ACHN (cell line): ENCODE results near the gene IRAK2.
A peak's percentile ranks its signal among the peaks of the same experiment; 100 is the strongest.
"Not testable (repeated sequence)": the region's sequence is repeated elsewhere in the genome, so short reads cannot be mapped to it uniquely, and the experiment has no call there.

Experiments used
- DNase-seq: peaks from one replicate; pipeline ENCODE4 v3.0.0-alpha.2; 2015
- in situ Hi-C: cut with HindIII; loops from 2 replicates; pipeline ENCODE4 v1.10.0; 2017; ENCODE audit warnings: low sequenced_read_pairs, low pct_ligation_motif_present, low pct_unique_long_range_greater_than_20kb

Gene IRAK2, protein sequence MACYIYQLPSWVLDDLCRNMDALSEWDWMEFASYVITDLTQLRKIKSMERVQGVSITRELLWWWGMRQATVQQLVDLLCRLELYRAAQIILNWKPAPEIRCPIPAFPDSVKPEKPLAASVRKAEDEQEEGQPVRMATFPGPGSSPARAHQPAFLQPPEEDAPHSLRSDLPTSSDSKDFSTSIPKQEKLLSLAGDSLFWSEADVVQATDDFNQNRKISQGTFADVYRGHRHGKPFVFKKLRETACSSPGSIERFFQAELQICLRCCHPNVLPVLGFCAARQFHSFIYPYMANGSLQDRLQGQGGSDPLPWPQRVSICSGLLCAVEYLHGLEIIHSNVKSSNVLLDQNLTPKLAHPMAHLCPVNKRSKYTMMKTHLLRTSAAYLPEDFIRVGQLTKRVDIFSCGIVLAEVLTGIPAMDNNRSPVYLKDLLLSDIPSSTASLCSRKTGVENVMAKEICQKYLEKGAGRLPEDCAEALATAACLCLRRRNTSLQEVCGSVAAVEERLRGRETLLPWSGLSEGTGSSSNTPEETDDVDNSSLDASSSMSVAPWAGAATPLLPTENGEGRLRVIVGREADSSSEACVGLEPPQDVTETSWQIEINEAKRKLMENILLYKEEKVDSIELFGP

DNA sequence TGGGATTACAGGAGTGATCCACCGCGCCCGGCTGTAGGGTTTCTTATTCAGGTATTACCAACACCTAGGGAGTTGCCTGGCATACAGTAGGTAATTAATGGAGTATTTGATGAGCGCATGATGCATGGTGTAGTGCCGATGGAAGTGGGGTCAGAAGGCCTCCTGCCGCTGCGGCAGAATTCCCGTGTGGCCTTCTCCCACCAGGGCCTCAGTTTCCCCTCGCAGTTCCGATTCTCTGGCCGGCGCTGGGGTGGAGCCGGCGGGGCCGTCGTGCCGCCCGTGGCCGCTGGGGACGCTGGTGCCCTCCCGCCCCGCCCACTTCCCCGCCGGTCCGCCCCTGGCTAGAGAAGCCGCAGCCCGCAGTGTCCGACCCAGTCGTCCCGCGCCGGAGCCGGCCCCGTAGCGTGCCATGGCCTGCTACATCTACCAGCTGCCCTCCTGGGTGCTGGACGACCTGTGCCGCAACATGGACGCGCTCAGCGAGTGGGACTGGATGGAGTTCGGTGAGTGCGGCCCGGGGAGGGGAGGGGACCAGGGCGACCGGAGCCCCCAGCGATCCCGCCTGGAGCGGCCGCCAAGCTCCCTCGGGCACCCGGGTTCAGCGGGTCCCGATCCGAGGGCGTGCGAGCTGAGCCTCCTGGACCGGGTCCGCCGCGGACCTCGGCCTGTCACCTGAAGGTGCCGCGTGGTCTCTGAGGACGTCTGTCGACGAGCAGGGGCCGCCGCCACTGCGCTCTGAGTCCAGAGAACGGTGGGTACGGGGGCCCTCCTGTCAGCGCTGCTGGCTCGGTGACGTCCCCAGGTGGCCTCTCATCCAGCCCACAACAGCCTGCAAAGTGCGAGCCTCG, at the start of gene IRAK2:
IRAK2 (plus strand) TSS at position 374 of the 848 bp plus-strand sequence; CDS start at position 410, 36 bp downstream.
- in situ Hi-C loops: no loop called here
- DNase-seq: peak; percentile 57

DNA sequence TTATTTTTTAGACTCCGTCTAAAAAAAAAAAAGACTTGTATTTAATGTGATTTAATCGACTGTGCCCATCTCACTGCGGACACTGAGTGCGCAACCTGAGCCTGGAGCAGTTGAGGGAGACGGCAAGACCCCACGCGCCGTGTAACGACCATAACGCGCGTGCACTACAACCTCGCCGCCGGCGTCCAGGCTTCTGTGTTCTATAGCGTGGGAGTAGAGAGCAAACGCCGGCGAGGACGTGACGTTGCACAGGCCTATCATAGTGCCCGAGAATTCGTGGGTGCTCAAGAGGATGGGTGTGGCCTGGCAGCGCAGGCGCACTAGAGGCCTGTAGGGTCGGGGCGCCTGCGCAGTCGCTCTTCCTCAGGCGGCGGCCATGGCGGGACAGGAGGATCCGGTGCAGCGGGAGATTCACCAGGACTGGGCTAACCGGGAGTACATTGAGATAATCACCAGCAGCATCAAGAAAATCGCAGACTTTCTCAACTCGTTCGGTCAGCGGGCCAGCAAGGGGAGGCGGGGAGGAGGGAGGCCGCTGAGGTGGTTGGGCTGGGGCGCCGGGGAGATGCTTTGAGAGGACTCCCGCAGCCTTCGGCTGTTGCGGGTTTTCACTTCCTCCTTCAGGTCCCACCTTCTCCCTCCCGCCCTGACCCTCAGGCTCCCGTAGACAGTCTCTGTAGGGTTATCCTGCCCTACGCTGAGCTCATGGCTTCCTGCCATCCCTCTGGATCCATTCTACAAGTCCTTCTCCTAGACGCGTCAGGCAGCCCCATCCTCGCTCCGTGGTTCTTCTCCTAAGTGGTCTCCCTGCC, 49.2 kb upstream of the IRAK2 start, which contains the start of gene BRK1:
BRK1 (plus strand) TSS at position 350 of the 812 bp plus-strand sequence; CDS start at position 377, 27 bp downstream.
- peak; percentile 93 for DNase-seq
- in situ Hi-C loops: no loop called here

DNA sequence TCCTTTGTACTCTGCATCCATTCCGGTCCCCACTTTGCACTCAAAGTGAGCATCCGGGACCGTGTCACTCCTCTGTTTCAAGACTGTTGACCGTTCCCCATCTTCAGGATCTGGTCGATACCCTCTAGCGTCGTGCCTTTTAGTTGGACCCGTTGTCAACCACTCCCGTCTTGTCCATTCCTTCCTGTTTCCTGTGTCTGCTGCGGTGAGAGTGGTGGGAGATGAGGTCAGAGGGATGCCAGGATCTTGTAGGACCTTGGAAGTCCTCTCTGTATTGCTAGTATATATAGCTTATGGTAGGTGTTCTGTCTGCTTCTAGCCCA, 48.6 kb upstream of the IRAK2 start:
- in situ Hi-C loops: no loop called here
- DNase-seq: peak; percentile 41

DNA sequence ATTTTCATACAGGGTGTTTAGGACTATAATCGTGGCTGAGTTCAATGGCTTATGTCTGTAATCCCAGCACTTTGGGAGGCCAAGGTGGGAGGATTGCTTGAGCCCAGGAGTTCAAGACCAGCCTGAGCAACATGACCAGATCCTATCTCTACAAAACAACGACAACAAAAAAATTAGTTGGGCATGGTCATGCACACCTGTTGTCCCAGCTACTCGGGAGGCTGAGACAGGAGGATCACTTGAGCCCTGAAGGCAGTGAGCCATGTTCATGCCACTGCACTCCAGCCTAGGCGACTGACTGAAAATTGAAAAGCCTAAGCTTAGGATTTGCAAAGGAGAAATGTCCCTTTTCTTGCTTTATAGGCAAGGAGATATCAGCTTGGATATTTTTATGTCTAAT, 47.8 kb upstream of the IRAK2 start:
- in situ Hi-C loops: no loop called here
- no peak for DNase-seq

DNA sequence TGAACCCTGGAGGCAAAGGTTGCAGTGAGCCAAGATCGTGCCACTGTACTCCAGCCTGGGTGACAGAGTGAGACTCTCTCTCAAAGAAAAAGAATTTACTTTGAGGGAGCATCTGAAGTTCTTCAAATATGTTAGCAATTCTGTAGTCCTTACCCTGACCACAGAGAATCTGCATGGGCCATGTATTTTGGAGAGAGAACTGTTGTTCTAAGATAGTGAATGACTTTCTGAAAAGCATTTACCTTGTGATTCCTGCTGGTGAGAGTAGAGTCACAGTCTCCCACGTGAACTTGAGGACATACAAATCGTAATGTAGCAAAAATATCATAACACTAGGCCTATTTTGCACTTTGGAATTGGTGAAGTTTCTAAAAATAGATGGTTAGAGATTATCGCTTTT, 45.3 kb upstream of the IRAK2 start:
- in situ Hi-C loops: no loop called here

DNA sequence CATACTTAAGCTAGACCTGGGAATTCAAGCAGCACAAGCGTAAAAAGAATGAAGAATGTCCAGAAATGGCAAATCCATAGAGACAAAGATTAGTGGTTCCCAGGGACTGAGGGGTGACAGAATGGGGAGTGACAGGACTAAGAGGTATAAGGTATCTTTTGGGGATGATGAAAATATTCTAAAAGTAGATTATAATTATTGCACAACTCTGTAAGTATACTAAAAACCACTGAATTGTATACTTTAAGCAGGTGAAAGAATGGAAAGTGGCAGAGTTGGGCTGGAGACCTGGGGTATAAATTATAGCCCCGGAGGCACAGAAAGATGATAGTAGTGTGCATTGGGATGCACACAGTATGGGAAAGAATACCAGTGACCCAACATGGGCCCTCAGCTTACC, 43.7 kb upstream of the IRAK2 start:
- no peak for DNase-seq
- in situ Hi-C loops: no loop called here

More for the DNA sequence above, 45.3 kb upstream of the IRAK2 start:
- no peak for DNase-seq

DNA sequence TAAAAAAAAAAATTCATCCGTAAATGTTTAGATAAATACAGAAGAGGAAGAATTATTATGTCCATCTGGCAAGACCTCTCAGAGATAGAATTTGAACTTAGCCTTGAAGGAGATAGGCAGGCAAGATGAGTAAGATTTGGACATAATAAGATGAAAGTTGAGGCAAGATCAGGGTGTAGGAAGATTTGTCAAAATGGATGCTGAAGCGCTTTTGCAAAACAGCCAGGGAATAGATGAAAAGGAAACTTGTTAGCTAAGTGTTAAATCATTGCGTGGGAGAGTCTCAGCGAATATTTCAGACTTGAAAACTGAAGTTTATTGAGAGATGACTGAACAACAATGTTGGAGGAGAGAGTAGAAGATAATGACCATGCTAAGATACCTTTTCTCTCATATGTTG, 42.0 kb upstream of the IRAK2 start:
- in situ Hi-C loops: no loop called here
- DNase-seq: no peak

DNA sequence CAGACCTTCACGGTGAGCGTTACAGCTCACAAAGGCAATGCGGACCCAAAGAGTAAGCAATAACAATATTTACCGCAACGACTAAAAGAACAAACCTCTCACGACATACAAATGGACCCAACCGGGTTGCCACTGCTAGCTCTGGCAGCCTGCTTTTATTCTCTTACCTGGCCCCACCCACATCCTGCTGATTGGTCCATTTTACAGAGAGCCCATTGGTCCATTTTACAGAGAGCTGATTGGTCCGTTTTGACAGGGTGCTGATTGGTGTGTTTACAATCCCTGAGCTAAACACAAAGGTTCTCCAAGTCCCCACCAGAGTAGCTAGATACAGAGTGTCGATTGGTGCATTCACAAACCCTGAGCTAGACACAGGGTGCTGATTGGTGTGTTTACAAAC, 28.8 kb upstream of the IRAK2 start:
- DNase-seq, in situ Hi-C loops: not testable (repeated sequence)

DNA sequence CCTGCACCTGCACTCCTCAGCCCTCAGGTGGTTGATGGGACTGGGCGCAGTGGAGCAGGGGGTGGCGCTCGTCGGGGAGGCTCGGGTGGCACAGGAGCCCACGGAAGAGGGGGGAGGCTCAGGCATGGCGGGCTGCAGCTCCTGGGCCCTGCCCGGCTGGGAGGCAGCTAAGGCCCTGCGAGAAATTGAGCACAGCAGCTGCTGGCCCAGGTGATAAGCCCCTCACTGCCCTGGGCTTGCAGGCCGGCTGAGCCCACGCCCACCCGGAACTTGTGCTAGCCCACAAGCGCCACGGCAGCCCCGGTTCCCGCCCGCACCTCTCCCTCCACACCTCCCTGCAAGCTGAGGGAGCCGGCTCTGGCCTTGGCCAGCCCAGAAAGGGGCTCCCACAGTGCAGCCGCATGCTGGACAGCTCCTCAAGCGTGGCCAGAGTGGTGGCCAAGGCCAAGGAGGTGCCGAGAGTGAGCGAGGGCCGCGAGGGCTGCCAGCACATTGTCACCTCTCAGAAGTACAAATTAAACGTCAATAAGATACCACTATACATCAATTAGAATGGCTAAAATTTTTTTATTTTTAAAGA, 28.2 kb upstream of the IRAK2 start:
- in situ Hi-C loops: no loop called here
- no peak for DNase-seq

DNA sequence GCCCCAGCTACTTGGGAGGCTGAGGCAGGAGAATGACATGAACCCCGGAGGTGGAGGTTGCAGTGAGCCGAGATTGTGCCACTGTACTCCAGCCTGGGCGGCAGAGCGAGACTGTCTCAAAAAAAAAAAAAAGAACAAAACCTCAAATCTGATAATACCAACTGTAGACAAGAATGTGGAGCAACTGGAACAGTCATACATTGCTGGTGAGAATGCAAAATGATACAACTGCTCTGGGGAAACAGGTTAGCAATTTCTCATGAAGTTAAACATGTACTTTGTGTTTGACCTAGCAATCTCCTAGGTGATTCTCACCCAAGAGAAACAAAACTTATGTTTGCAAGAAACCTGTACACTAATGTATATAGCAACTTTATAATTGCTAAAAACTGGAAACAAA, 27.5 kb upstream of the IRAK2 start:
- in situ Hi-C loops: no loop called here
- DNase-seq: no peak

DNA sequence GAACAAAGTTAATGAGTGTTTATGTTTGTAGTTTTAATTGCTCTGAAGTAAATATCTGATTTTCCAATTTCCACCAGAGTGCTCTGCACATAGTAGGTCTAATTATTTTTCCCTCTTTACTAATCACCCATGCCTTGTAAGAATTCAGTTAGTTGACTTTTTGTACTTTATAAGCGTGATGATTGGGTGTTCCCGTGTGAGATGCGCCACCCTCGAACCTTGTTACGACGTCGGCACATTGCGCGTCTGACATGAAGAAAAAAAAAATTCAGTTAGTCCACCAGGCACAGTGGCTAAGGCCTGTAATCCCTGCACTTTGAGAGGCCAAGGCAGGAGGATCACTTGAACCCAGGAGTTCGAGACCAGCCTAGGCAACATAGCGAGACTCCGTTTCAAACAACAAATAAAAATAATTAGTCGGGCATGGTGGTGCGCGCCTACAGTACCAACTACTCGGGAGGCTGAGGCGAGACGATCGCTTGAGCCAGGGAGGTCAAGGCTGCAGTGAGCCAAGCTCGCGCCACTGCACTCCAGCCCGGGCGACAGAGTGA, 23.6 kb upstream of the IRAK2 start:
- in situ Hi-C loops: no loop called here
- DNase-seq: peak; percentile 4

DNA sequence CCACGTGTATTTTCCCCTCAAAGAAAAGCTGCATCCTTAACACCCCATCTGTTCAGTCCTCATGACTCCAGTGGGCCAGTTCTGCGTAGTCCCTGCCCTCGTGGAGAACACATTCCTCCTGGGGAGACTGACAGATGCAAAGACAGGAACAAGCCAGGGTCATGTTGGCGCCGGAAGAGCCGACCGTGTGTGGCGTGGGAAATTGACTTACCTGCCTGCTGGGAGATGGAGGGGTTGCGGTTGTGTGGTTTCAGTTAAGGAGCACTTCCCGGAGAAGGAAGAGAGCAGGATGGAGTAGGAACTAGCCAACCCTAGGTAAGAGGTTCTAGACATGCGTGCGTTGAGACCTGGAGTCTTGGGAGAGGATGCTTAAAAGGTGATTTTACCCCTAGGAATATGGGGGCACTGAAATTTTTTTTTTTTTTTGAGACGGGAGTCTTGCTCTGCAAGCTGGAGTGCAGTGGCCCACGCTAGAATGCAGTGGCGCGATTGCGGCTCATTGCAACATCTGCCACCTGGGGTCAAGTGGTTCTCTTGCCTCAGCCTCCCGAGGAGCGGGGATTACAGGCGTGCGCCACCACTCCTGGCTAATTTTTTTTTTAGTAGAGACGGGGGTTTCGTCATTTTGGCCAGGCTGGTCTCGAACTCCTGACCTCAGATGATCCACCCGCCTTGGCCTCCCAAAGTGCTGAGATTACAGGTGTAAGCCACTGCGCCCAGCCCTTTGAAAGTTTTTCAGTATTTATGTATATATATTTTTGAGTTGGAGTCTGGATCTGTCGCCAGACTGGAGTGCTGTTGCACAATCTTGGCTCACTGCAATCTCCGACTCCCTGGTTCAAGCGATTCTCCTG, 21.8 kb upstream of the IRAK2 start:
- DNase-seq: no peak
- in situ Hi-C loops: no loop called here

DNA sequence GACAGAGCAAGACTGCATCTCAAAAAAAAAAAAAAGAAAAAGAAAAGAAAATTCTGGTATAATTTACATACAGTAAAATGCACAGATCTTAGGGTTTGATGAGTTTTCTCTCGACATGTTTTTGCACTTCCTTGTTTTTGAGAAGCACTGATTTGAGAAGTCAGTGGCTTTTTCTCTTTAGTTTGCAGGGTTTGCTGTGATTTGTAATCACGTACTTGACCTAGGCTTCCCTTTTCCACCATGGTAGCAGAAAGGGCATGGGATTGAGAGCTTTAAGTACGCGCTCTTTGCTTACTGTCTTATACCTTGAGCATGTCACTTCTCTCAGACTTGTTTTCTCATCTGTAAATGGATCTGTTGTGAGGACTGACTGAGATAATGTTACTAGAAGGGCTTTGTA, 19.0 kb upstream of the IRAK2 start:
- DNase-seq: no peak
- in situ Hi-C loops: no loop called here

DNA sequence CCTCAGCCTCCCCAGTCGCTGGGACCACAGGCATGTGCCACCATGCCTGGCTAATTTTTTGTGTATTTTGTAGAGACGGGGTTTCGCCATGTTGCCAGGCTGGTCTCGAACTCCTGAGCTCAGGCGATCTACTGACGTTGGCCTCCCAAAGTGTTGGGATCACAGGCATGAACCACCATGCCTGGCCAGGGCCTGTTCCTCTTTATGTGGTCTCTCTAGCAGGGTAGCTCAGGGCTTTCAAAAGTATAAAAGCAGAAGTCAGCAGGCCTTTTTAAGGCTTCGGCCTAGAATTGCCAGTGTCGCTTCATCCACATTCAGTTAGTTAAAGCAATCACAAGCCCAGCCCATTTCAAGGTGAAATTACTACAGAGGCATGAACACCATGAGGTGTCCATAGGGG, 15.5 kb upstream of the IRAK2 start:
- DNase-seq: no peak
- in situ Hi-C loops: no loop called here

DNA sequence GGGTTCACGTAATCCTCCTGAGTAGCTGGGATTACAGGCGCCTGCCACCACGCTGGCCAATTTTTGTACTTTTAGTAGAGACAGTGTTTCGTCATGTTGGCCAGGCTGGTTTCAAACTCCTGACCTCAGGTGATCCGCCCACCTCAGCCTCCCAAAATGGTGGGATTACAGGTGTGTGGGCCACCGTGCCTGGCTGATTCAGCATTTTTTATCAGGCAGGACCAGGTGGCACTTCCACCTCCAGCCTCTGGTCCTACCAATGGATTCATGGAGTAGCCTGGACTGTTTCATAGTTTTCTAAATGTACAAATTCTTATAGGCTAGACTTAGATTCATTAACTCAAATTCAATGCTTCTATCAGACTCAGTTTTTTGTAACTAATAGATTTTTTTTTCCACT, 13.7 kb upstream of the IRAK2 start:
- DNase-seq: no peak
- in situ Hi-C loops: no loop called here

DNA sequence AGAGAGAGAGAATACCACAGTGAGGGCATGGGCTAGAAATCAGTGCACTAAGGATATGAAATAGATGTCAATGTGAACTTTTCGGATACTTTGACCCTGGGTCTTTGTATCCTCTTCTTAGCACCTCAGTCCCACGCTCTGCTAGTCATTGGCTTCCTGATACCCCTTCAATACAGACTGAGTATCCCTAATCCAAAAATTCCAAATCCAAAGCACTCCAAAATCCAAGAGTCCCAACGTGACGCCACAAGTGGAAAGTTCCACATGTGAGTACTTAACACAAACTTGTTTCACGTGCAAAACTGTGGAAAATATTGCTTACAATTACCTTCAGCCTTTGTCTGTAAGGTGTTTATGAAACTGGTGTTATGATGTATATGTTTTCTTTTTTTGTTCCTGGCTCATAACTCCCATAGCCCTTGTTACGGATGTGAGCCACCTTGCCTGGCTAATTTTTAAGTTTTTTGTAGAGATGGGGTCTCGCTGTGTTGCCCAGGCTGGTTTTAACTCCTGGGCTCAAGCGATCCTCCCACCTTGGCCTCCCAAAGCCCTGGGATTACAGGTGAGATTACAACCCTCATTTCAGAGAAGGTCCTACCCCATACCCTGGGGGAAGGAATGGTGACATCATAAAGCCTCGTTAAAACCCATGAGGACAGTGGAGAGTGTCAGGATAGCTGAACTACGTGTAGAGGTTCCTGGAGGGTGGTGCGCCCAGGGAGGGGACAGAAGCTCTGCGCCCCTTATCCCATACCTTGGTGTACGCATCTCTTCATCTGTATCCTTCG, 10.2 kb upstream of the IRAK2 start:
- in situ Hi-C loops: no loop called here
- no peak for DNase-seq

DNA sequence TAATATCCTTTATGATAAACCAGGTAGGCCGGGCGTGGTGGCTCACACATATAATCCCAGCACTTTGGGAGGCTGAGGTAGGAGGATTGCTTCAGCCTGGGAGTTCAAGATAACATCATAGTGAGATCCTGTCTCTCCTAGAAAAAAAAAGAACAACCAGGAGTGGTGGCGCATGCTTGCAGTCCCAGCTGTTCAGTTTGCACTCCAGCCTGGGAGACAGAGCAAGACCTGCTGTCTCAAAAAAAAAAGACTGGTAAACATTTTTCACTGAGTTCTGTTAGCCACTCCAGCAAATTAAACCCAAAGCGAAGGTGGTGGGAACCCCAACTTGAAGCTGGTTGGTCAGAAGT, 9.6 kb upstream of the IRAK2 start:
- in situ Hi-C loops: no loop called here

More for the DNA sequence above, 9.6 kb upstream of the IRAK2 start:
- DNase-seq: no peak
